Cerebellar cortex (tissue), 1 donor: ENCODE data around the gene PHLPP2.

Source experiments
- DNase-seq: peaks from one replicate; pipeline ENCODE4 v3.0.0-alpha.2; 2015; ENCODE audit warnings: low spot score

Gene PHLPP2

DNA sequence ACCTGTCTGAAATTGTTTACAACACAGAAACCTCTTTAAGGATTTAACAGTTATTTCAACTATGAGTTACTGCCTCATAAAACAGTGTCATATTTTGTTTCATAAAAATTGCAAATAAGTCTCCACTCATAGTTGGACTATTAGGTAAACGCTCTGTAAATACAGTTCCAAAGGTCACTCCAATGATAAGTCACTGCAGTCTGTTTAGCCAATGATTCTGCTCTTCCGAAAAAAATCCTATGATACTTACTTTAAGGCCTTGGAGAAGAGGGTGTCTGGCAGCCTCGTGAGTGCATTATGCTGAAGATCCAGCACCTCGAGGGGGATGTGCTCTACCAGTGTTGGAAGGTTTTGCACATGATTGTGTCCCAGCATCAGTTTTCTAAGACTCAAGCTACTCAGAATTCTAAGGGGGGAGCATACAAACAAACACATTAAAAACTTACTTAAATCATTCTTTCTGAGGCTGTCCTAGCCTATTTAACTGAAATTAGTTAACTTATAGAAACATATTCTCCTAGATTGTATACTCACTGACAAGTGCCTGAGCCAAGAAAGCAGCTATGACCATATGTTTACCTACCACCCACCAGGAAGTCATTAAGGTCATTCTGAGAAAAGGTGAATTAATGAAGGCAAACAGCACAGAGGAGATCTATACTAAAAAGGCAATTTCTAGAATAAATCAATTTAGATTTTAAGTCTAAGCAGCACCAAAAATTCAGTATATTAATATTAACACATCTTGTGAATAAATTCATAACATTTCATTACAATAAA, 57.4 kb downstream of the PHLPP2 start:
- peak; percentile 14 for DNase-seq

DNA sequence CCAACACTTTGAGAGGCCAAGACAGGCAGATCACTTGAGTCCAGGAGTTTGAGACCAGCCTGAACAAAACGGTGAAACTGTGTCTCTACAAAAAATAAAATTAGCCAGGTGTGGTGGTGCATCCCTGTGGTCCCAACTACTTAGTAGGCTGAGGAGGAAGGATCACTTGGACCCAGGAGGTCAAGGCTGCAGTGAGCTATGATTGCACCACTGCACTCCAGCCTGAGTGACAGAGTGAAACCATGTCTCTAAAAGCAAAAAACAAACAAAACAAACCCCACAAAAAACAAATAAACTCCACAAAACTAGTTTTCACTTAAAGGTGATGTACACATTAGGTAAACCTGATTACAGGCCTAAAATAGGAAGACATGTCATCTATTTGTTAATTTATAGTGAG, 58.2 kb downstream of the PHLPP2 start:
- no peak for DNase-seq

DNA sequence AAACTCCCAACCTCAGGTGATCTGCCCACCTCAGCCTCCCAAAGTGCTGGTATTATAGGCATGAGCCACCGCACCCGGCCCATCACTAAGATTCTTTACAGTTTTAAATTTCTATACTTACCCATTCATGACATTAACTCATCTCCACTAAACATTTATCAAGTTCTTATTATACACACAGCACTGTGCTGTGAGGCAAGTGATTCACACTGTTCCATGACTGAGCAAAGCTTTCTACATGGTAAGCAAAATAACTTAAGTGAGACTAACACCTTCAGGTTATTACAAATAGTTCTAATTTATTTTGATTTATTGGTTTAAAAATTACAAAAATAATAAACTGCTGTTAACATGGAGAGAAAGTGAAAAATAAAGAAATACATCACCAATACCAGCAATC, 65.0 kb downstream of the PHLPP2 start:
- no peak for DNase-seq

DNA sequence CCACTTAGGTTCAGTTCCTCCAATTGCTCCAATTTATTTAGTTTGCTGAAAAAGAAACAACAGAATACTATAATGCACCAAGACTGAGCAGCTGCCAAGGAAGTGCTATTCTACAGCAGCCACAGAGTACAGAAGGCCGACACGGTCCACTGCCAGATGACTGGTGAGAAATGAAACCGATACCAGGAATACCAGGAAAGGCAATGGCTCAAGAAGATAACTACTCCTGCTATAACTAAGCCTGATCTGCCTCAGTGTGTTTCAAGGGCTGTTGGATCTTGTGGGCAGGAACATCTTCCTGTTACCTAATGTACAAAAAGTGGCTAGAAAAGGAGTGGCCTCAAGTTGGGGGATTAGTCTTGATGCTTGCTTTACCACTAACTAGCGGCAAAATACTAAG, 65.7 kb downstream of the PHLPP2 start:
- DNase-seq, result no peak

DNA sequence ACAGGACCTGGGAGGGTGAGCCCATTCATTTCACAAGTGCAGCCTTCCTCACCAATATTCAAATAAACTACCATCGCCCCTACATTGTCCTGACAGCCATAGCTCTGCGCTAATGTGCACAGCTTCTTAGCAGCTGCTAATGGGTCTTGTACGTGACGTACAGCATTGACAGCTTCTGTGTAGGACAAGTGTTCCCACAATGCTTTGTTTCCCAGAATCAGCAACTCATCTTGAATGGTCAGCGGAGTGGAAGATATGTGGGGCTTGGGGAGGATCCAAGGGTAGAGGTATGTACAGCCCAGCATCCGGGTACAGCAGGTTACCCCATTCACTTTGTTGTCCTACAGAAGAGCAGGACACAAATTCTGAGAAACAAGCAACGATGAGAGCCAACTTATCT, 74.8 kb downstream of the PHLPP2 start:
- DNase-seq, result no peak

DNA sequence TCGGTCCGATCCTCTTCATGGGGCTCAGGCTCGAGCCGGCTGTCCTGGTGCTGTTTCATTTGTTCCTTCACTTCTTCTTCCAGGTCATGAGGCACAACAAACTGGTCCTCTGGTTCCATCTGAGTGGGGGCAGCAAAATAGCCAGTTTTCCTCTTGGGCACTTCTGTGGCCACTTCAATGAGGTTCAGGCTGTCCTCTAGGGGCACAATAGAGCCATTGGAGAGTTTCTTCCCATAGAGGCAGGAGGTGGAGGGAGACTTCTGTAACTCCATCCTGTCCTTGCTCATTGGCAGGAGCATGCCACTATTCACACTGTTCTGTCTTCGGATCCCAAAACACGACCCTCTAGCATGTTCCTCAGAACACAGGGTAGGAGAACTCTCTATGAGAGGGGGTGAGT, 75.6 kb downstream of the PHLPP2 start:
- DNase-seq, result no peak

DNA sequence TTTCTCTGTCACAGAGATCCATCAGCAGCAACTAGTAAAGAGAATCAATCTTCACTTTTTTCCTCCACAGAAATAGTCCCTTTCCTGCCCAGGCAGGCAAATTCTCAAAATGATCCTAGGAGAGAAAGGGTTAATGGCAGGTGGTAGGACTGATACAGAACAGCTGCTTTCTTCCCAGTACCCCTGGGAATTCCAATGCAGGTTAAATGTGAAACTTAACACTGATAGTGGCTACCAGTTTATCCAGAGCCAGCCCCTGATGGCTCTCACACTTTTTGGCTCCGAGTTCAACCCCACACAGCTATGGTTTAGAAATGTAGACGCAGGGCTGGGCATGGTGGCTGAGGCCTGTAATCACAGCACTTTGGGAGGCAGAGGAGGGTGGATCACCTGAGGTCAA, 76.3 kb downstream of the PHLPP2 start:
- no peak for DNase-seq

DNA sequence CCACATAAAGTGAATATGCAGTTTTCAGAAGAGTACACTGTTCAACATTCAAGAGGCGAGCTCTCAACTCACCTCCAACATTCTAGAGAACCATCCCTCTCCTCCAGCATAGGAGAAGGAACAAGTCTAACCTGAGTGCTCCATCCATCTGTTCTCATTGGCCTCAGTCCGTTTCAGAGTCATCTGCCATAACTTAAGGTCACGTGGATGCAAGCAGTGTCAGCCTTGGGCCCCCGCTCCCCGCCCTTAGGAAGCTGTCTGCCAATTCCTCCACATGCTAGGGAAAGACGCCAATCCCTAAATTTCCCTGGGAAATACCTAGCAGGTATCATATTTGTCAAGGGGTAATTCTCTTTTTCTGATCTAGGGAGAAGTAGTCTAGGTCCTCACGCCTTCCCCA, 77.1 kb downstream of the PHLPP2 start:
- DNase-seq, result peak; percentile 53

DNA sequence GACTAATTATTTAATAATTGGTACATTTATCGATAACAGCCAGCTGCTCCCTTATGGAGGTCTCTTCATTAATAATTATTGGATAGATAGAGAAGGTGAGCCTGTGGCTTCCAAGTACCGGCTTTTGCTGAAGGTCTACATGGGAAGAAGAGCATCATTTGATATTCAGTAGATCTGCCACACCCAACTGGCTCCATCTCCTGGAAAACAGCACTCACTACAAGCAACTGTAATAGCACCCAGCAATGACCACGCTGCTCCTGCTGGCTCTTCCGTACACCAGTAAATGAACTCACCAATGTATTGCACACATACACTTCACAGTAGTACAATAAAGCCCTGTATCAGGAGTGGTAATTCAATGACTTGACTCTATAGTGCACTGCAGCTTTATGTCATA, 79.1 kb downstream of the PHLPP2 start:
- peak; percentile 37 for DNase-seq

DNA sequence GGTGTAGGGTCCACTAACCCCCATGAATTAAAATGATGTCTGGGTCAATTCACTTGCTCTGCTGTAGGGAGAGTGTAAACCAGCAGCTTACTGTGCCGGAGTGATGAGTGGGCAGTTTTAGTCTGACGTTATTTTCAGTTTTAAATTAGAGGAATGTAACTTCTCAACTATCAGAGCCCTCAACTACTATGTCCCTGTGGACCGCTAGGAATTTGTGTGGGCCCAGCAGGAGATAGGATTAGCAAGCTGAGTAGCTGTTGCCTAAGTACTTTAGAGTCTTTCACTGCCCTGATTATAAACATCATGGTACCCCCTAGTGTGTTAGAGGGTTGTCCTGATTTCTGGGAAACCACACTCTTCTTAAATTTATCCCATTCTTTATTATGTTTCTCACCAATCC, 87.1 kb downstream of the PHLPP2 start:
- peak; percentile 14 for DNase-seq

DNA sequence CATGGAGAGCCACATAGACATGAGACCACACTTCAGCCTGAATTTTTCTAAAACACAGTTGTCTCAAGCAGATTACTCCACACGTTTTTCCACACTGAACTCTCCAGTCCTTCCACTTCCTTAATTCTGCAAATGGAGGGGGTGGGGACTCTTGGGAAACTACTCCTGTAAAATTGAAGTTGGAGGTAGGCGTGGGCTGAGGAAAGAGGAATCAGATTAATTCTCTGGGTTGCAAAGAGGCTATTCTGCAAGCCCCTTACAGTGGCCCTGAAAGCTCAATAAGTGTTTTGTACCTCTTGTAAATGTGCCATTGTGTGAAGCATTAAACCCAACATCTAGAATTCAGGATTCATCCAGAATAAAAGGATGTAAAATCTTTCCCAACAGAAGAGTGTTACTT, 88.9 kb downstream of the PHLPP2 start:
- DNase-seq, result no peak

DNA sequence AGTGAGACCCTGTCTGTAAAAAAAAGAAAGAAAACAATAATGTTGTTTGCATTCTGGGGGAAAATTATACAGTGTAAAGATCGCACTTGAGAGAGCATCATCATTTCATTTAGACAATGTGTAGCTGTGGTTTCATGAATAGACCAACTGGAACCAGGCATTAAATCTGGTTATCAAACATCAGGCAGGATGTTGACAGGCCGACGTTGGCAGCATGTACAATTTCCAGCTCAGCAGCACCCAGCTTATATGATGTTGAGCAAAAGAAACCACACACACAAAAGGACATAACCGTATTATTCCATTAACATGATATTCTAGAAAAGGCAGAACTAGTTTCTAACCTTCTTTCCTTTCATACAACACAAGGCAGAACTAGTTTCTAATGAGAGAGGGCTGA, 92.7 kb downstream of the PHLPP2 start:
- DNase-seq, result no peak

DNA sequence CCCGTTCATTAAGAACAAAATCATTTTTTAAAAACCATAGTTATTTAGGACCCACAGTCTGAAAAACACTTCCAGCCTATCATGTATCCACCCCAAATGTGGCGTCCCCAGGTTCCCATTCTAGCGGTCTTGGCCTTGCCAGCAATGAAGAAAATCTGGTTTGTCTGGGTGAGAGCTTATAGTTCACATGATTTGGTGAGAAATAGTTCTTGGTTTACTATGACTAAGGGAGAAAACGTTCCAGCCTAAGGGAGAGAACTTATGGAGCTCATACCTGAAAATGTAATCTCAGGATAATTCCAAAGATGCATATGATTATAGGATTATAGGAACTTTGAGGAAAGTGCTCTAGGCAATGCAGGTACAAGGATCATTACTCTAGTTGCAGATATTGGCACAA, 93.7 kb downstream of the PHLPP2 start:
- DNase-seq, result no peak

DNA sequence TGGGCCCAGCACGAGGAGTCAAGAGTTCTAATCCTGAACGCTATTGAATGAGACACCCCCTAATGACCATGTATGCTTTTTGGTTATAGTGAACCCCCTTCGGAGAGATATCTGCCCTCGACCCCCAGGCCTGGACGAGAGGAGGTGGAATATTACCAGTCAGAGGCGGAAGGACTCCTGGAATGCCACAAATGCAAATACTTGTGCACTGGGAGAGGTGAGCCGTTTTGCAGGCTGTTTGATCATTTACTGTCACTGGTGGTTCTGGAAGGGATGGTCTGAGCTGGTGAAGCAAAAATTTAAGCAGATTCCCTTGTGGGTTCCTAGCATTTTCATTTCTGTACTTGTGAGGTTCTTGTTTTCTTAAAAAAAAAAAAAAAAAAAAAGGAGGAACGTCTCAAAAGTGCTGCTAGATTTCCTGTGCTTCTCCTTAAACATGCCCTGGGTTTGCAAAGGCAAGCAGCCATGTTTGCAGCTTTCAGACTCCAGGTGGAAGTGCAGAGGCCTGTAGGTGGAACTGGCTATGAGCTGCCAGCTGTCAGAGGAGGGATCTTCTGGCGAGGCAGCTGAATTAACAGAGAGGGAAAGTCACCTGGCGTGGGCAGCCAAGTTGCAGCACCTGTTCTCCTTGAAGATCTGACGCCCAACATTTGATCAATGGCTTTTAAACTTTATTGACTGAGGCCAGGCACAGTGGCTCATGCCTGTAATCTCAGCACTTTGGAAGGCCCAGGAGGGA, 95.1 kb downstream of the PHLPP2 start:
- DNase-seq, result no peak

DNA sequence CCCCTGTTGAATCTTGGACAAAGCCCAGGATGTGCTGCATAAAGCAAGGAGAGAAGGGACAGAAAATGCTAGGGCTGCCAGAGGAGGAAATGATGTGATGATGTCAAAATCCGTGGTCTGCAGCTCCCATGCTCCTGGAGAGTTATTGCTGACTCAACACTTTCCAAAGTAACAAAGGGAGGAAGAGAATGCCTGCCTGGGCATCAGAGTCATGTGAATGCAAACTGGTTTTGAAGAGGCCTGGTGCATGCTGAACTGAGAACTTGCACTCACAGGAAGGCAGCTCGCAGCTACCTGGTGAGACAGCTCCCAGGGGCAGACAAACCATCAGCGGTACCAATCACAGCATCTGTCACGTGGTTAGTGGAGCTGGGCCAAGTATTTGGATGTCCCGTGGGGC, 95.7 kb downstream of the PHLPP2 start:
- peak; percentile 22 for DNase-seq

DNA sequence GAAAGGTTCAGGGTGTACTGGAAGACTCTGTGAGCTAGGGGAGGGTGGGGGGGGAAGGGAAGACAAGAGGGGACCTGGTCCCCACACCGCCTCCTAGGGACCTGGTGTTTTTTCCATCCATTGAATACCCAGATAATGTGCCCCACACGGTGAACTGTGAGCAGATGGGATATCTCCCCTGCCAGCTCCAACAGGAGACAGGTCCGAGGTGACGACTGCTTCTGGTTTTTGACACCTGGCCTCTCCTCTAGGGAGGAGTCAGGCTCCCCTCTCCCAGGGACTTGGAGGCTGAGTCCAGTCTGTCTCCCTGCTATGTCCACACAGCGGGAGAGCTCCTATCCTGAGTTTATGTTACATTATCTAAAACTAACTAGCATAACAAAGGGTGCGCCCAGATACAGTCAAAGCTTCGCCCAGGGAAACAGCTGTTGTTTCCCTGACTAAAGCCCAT, 96.7 kb downstream of the PHLPP2 start:
- DNase-seq, result peak; percentile 15

DNA sequence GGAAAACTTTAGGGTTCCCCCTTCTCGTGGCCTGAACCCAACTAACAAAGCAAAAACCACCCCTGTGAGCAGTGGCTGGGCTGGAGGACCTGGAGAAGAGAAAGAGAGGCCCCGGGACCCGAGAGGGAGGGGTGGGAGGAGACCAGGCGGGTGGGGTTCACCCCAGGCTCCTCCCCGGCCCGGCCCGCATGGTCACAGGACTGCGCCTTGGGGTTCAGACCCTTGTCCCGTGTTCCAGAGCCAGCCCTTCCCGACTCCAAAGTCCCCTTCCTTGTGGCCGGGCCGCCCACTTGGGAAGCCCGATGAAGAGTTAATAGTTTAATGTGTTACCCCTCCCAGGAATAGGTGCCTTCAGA, 97.7 kb downstream of the PHLPP2 start:
- no peak for DNase-seq

DNA sequence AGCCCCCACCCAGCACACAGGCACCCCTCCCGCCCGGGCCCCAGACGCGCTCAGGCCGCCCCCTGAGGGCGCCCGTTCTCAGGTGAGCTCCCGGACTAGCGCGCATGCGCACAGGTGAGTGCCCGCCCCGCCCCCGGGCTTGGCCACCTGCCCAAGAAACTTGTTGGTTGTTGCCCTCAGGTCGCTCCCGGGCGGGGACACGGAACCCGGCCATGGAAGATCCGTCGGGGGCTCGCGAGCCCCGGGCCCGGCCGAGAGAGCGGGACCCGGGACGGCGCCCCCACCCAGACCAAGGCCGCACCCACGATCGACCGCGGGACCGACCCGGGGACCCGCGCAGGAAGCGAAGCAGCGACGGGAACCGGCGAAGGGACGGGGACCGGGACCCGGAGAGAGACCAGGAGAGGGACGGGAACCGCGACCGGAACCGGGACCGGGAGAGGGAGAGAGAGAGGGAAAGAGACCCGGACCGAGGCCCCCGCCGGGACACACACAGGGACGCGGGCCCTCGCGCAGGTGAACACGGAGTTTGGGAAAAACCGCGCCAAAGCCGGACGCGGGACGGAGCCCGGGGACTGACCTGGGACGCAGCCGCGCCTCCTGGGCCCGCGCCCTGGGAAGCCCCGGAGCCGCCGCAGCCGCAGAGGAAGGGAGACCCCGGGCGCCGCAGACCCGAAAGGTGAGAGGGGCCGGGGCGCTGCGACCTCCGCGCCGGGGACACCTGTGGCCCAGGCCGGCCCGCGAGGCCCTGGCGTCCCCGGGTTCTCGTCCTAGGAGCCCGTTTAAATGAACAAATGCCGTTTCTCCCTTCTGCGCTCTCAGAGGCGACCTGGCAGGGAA, 98.3 kb downstream of the PHLPP2 start, which contains the start of gene MARVELD3:
TSS of gene MARVELD3 (plus strand) at position 167 of the 840 bp plus-strand sequence. CDS start at position 213, 46 bp downstream.
- DNase-seq, result no peak

DNA sequence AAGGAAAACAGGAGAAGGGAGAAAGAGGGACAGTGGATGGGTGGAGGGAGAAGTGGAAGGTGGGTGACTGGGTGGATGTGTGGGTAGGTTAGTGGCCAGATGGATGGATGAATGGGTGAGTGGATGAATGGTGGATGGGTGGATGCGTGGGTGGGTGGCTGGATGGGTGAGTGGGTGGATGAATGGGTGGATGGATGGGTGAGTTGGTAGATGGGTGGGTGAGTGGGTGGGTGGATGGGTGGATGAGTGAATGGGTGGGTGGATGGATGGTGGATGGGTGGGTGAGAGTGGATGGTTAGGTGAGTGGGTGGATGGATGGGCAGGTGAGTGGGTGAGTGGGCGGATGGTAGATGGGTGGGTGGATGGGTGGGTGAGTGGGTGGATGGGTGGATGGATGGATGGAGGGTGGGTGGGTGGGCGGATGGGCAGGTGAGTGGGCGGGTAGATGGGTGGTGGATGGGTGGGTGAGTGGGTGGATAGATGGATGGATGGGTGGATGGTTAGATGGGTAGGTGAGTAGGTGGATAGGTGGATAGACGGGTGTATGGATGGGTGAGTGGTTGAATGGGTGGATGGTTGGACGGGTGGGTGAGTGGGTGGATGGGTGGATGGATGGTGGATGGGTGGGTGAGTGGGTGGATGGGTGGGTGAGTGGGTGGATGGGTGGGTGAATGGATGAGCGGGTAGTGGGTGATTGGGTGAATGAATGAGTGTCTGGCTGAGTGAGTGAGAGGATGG, 99.2 kb downstream of the PHLPP2 start:
- DNase-seq, result no peak

DNA sequence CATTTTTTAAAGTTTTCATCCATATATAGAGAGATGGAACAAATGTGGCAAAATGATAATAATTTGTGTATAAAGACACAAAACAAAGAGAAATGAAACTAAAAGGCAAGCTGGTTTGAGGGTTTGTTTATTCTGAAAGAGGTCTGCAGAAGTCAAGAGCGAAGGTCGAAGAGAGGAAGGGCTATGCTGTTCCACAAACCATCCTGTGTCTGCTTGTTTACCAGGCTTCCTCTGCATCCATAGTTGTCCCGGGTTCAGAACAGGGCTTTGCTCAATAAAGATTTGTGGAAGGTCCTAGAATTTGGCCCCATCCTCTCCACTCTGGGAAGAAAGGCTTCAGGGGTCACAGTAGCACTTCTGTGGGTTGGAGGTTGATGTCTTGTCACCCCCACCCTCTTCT, 100.9 kb downstream of the PHLPP2 start:
- no peak for DNase-seq

DNA sequence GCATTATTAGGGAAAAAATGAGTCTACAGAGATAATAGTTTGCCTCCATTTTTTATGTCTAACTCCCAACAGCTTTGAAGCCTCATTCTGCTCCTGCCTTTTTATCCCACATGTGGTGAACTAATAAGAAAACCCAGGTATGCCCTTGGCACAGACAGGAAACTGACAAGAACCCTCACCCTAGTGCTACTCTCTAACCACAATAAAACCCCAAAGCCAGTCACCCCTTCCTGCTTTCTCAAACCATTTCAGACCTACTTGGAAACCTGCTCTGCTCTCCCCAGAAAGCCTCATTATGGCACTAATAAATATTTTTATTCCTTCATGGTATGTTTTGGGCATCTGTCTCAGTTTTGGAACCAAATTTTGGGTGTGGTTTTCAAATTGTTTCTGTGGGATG, 102.4 kb downstream of the PHLPP2 start:
- DNase-seq, result no peak

DNA sequence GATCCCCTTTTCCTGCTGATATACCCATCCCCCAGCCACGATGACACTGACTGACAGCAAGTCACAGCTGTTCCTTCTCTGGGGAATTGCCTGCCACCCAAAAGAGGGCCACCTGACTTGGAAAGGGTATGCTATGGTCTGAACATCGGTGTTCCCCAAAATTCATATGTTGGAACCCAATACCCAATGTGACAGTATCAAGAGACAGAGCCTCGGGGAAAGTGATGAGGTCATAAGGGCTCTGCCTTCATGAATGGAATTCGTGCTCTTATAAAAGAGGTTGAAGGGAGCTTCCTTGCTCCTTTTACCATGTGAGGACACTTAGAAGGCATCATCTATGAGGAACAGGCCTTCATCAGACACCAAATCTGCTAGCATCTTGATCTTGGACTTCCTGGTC, 106.1 kb downstream of the PHLPP2 start:
- no peak for DNase-seq
